HG03354 (cell line): ENCODE data around the gene POU3F3.

Experiments used
- ATAC-seq: cut with Tn5 transposase; IDR thresholded peaks from one replicate; pipeline ENCODE4 v1.9.1; 2021; ENCODE audit warnings: mild to moderate bottlenecking; ENCODE audit not compliant: unreplicated experiment, poor library complexity, severe bottlenecking

Gene POU3F3

GRCh38 chr2:104896446-104896845 lies 42.5 kb downstream of the POU3F3 start:
- no peak for ATAC-seq

- no peak for ATAC-seq
These were observed 43.7 kb downstream of the POU3F3 start for GRCh38 chr2:104897515-104898184.

- no peak for ATAC-seq
These were observed 46.7 kb downstream of the POU3F3 start for GRCh38 chr2:104900608-104901007.

- ATAC-seq, result no peak
These were observed 47.3 kb downstream of the POU3F3 start for GRCh38 chr2:104901037-104901881.

- ATAC-seq, result no peak
These were observed 48.4 kb downstream of the POU3F3 start for GRCh38 chr2:104902317-104902716.
